Measurements from ENCODE around the gene CNTD1. TPM values are rescaled to one million over a fixed set of nuclear protein-coding genes. Genes with fewer than 3 reads are reported as not detected.

The CNTD1 gene
- total RNA-seq, 4 donors from 2014 or later: 0.20 to 0.93 (median 0.78) TPM; not detected in 1

DNA sequence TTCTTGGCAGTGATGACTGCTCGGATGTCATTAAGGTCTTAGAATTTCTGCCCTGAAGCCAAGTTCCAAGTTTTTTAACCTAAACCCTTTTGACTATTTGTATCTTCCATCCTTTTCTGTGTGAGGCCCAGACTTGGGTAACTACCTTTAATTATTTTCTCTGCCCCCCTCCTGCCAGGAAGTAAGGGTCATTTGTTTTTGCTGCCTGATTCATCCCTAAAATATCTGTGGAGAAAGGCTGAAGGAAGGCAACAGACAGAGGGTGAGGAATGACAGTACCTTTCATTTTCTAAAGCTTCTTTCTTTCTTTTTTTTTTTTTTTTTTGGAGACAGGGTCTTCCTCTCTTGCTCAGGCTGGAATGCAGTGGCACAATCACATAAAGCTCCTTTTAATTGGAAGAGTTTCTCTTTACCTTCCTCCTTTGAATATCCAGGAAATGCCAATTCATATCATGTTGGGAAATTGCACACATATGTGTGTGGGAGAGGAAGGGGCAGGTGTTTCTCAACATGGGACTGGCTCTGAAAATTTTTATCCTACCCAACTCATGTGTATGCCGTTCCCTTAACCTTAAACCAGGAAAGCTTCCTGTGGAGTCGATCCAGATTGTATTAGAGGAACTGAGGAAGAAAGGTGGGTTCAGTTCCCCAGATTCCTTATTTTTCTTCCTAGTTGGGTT, 24.5 kb upstream of the CNTD1 start:
- H3K27ac ChIP-seq: peak overlapping the region in 3 of 4 donors; percentile 86 to 93 (median 89)
- no peak for TF ChIP-seq EP300 (IDR thresholded peaks at IDR 0.05)
- TF ChIP-seq, protein P1, sequence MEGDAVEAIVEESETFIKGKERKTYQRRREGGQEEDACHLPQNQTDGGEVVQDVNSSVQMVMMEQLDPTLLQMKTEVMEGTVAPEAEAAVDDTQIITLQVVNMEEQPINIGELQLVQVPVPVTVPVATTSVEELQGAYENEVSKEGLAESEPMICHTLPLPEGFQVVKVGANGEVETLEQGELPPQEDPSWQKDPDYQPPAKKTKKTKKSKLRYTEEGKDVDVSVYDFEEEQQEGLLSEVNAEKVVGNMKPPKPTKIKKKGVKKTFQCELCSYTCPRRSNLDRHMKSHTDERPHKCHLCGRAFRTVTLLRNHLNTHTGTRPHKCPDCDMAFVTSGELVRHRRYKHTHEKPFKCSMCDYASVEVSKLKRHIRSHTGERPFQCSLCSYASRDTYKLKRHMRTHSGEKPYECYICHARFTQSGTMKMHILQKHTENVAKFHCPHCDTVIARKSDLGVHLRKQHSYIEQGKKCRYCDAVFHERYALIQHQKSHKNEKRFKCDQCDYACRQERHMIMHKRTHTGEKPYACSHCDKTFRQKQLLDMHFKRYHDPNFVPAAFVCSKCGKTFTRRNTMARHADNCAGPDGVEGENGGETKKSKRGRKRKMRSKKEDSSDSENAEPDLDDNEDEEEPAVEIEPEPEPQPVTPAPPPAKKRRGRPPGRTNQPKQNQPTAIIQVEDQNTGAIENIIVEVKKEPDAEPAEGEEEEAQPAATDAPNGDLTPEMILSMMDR (IDR thresholded peaks at IDR 0.05): no peak

DNA sequence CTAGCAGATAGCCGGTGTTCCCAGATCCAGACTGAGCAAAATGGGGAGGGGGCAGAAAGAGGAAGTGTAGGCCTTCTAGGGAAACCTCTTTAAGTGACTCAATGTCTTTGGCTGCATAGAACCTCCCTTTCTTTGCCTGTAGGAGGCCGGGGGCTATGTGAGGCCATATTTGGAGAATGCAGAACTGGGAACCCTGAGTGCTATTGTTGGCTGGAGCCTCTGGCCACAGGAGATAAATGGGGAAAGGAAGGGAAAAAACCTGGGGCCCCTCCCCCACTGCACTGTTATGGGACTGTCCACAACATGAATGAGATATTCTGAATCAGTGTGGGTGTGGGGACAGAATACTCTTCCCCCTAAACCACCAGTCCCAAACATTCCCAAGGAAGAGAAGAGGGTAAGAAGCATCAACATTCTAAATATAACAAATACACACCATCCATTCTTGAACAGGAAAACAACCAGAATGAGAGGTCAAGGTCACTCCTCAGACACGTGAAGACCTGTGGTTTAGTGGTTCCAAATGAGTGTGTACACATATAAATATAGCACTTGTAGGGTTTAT, 23.0 kb upstream of the CNTD1 start:
- Histone ChIP-seq H3K9me3 (no peaks in the 10 kb centered on the region), H3K4me3 (no peak overlapping the region), H3K36me3 (peaks cover 0 to 50% of the 10 kb centered on the region in 2 donors), H3K4me1 (peaks cover 0 to 35% (median 5%) of the 10 kb centered on the region in 3 donors), H3K27me3 (peaks cover 5% of the 10 kb centered on the region), H3K27ac (no peak overlapping the region)
- TF ChIP-seq, protein P1 (IDR thresholded peaks at IDR 0.05): no peak
- no peak for TF ChIP-seq POLR2AphosphoS5 (IDR thresholded peaks at IDR 0.05)
- no peak for TF ChIP-seq EP300 (IDR thresholded peaks at IDR 0.05)
- TF ChIP-seq POLR2A (IDR thresholded peaks at IDR 0.05): no peak
- 36 to 44% methylated on average over 1 to 2 of the region's 3 CpGs for WGBS, 2 donors (ENCODE audit: low coverage in 1 of 2)
- ATAC-seq: no peak

More for the DNA sequence above, 24.5 kb upstream of the CNTD1 start:
- Histone ChIP-seq H3K4me1 (peaks cover 0 to 23% (median 5%) of the 10 kb centered on the region in 3 donors), H3K9me3 (no peaks in the 10 kb centered on the region), H3K27me3 (no peaks in the 10 kb centered on the region), H3K36me3 (peaks cover 0 to 44% of the 10 kb centered on the region in 2 donors), H3K4me3 (peak overlapping the region; percentile 53 to 66)
- 20 to 50% methylated on average over 1 to 3 of the region's 3 CpGs for WGBS, 2 donors (ENCODE audit: low coverage in 1 of 2)
- ATAC-seq: no peak

DNA sequence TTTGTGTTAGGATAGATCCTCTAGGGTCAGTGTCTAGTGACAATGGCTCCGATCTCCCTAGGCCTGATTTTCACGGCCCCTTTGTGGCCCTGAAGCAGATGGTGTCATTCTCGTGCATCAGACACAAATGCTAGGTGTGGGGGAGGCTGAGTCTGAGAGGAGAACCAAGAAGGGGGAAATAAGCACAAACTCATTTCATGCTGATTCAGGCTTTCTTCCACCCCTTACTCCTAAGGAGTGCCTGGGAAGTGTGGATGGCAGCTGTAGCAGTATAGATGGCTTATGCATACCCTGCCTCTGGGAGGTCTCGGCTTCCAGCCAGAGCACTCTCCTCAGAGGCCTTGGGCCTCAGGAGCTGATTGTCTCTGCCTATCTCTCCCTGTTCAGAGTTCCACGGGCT, 20.1 kb upstream of the CNTD1 start:
- peaks cover 0 to 56% (median 12%) of the 10 kb centered on the region in 3 donors for H3K4me1 ChIP-seq
- H3K27me3 ChIP-seq: peaks cover 34% of the 10 kb centered on the region
- H3K36me3 ChIP-seq: peaks cover 0 to 50% of the 10 kb centered on the region in 2 donors
- no peak overlapping the region for H3K4me3 ChIP-seq
- 100% methylated on average over 2 of the region's 5 CpGs; no CpG with 5 or more reads in 1 of the 2 donors for WGBS, 2 donors (ENCODE audit: low coverage in 1 of 2)
- no peaks in the 10 kb centered on the region for H3K9me3 ChIP-seq
- no peak overlapping the region for H3K27ac ChIP-seq
- TF ChIP-seq POLR2A (IDR thresholded peaks at IDR 0.05): no peak
- TF ChIP-seq EP300 (IDR thresholded peaks at IDR 0.05): no peak
- TF ChIP-seq, protein P1 (IDR thresholded peaks at IDR 0.05): no peak
- TF ChIP-seq POLR2AphosphoS5 (IDR thresholded peaks at IDR 0.05): no peak
- no peak for ATAC-seq

GRCh38 chr17:42779304-42779935, 19.2 kb upstream of the CNTD1 start:
- peaks cover 0 to 56% (median 6%) of the 10 kb centered on the region in 3 donors for H3K4me1 ChIP-seq
- WGBS, 2 donors (ENCODE audit: low coverage in 1 of 2): 41 to 60% methylated on average over 2 of the region's 3 CpGs
- TF ChIP-seq, protein P1 (IDR thresholded peaks at IDR 0.05): no peak
- TF ChIP-seq EP300 (IDR thresholded peaks at IDR 0.05) (no peak), POLR2AphosphoS5 (IDR thresholded peaks at IDR 0.05) (no peak), POLR2A (IDR thresholded peaks at IDR 0.05) (no peak)
- ATAC-seq: no peak
- peaks cover 0 to 50% of the 10 kb centered on the region in 2 donors for H3K36me3 ChIP-seq
- peak overlapping the region in 3 of 4 donors; percentile 65 to 76 (median 68) for H3K27ac ChIP-seq
- H3K27me3 ChIP-seq: peaks cover 43% of the 10 kb centered on the region
- H3K9me3 ChIP-seq: no peaks in the 10 kb centered on the region
- H3K4me3 ChIP-seq: no peak overlapping the region
